Suprapubic skin (tissue), 4 donors: Measurements from ENCODE around the gene IER5. TPM values are rescaled to one million over a fixed set of nuclear protein-coding genes. Genes with fewer than 3 reads are reported as not detected.

Source experiments
- DNase-seq, 2 donors: peaks; one replicate each; pipeline ENCODE4 v3.0.0-alpha.2; 2019; ENCODE audit warnings: low spot score in 2 of 2
- H3K27ac ChIP-seq: fragments of 200-600 bp; sonication (generic); one replicate; pipeline ENCODE4 v1.5.1; 2019
- H3K27me3 ChIP-seq: fragments of 200-600 bp; sonication (generic); one replicate; pipeline ENCODE4 v1.5.1; 2019
- H3K36me3 ChIP-seq: fragments of 200-600 bp; sonication (generic); one replicate; pipeline ENCODE4 v1.5.1; 2019
- H3K4me1 ChIP-seq: fragments of 200-600 bp; sonication (generic); one replicate; pipeline ENCODE4 v1.5.1; 2019
- H3K4me3 ChIP-seq: fragments of 200-600 bp; sonication (generic); one replicate; pipeline ENCODE4 v1.5.1; 2019; ENCODE audit warnings: mild to moderate bottlenecking
- H3K9me3 ChIP-seq: fragments of 200-600 bp; sonication (generic); one replicate; pipeline ENCODE4 v1.5.1; 2019
- EP300 ChIP-seq: sonication (generic); formaldehyde crosslinking; IDR thresholded peaks from one replicate; pipeline ENCODE4 v1.6.1; 2017; ENCODE audit warnings: antibody characterized with exemption
- POLR2A ChIP-seq, 2 donors: fragments of 450-650 bp; IDR thresholded peaks; one replicate each; pipeline ENCODE4 v1.6.1; 2017; ENCODE audit warnings: antibody characterized with exemption in 2 of 2, mild to moderate bottlenecking in 2 of 2, moderate library complexity in 2 of 2
- POLR2AphosphoS5 ChIP-seq, 3 donors: sonication (generic); formaldehyde crosslinking; IDR thresholded peaks; one replicate each; pipeline ENCODE4 v1.6.1; 2017; ENCODE audit warnings: antibody characterized with exemption in 3 of 3
- WGBS: methylation state at CpG from one replicate; pipeline ENCODE4 v1.1.5; 2018; 5-methylcytosine and 5-hydroxymethylcytosine counted together
- total RNA-seq, 4 donors: library from RNA; depleted of rRNA; stranded (reverse); fragments of >200 nt; gene quantifications; one replicate each; pipeline ENCODE4 v1.1.0, GENCODE V29; 2016
- TF ChIP-seq, protein P1 (sequence below), 2 donors: fragments of 200-600 bp in 1 of 2; fragments of 450-650 bp in 1 of 2; sonication (generic) in 1 of 2; IDR thresholded peaks; one replicate each; pipeline ENCODE4 v1.5.1; 2016 to 2019; ENCODE audit warnings: antibody characterized with exemption in 2 of 2, mild to moderate bottlenecking in 1 of 2, moderate library complexity in 1 of 2

IER5 gene
- total RNA-seq, 4 donors from 2014 or later, result 11.3 to 30.4 (median 24.4) TPM

DNA sequence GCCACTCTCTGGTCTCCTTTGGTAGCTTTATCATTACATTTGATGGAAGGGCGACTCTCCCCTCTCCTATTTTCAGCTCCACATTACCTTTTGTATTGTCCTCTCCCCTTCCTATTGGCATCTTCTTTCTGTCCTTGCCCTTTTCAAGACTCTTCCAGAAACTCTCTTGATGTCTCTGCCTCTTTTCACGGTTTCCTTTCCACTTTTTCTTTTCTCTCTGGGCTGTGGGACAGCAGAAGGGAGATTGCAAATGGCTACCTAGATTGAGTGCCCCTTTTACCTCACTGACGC, 17.5 kb downstream of the IER5 start:
- H3K27me3 ChIP-seq, result no peaks in the 10 kb centered on the region
- peaks cover 38% of the 10 kb centered on the region for H3K4me1 ChIP-seq
- 60% methylated on average over 3 of the region's 3 CpGs for WGBS
- H3K4me3 ChIP-seq, result peak overlapping the region; percentile 76
- no peaks in the 10 kb centered on the region for H3K36me3 ChIP-seq
- TF ChIP-seq EP300 (no peak), POLR2A (IDR thresholded peaks at IDR 0.05) (no peak), POLR2AphosphoS5 (IDR thresholded peaks at IDR 0.05) (no peak)
- TF ChIP-seq, protein P1, sequence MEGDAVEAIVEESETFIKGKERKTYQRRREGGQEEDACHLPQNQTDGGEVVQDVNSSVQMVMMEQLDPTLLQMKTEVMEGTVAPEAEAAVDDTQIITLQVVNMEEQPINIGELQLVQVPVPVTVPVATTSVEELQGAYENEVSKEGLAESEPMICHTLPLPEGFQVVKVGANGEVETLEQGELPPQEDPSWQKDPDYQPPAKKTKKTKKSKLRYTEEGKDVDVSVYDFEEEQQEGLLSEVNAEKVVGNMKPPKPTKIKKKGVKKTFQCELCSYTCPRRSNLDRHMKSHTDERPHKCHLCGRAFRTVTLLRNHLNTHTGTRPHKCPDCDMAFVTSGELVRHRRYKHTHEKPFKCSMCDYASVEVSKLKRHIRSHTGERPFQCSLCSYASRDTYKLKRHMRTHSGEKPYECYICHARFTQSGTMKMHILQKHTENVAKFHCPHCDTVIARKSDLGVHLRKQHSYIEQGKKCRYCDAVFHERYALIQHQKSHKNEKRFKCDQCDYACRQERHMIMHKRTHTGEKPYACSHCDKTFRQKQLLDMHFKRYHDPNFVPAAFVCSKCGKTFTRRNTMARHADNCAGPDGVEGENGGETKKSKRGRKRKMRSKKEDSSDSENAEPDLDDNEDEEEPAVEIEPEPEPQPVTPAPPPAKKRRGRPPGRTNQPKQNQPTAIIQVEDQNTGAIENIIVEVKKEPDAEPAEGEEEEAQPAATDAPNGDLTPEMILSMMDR (IDR thresholded peaks at IDR 0.05), result no peak
- no peak for DNase-seq
- no peaks in the 10 kb centered on the region for H3K9me3 ChIP-seq
- H3K27ac ChIP-seq, result peak overlapping the region; percentile 26

DNA sequence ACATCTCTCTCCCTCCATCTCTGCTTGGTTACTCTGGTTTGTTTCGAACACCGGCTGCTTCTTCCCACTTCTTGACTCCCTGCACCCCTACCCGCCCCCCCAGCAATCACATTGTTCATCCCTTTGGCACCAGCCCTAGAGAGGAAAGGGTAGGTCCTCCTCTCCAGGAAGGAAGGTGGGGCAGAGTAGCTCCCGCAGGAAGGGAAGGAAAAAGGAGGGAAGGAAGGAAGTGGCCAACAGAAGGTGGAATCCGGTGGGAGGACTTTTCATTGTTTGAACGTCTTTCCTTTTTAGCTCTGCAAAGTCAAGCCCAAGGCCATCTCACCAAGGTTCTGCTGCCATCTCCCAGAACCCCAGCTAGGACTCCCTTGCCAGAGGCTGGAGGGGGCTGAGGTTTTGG, 18.0 kb downstream of the IER5 start:
- H3K27me3 ChIP-seq, result no peaks in the 10 kb centered on the region
- DNase-seq, result no peak
- H3K4me1 ChIP-seq, result peaks cover 33% of the 10 kb centered on the region
- H3K36me3 ChIP-seq, result no peaks in the 10 kb centered on the region
- no peaks in the 10 kb centered on the region for H3K9me3 ChIP-seq
- WGBS, result 49% methylated on average over 6 of the region's 6 CpGs
- H3K4me3 ChIP-seq, result no peak overlapping the region
- TF ChIP-seq POLR2A (IDR thresholded peaks at IDR 0.05), result no peak
- TF ChIP-seq EP300, result no peak
- TF ChIP-seq POLR2AphosphoS5 (IDR thresholded peaks at IDR 0.05), result no peak
- TF ChIP-seq, protein P1 (IDR thresholded peaks at IDR 0.05), result no peak
- H3K27ac ChIP-seq, result no peak overlapping the region

DNA sequence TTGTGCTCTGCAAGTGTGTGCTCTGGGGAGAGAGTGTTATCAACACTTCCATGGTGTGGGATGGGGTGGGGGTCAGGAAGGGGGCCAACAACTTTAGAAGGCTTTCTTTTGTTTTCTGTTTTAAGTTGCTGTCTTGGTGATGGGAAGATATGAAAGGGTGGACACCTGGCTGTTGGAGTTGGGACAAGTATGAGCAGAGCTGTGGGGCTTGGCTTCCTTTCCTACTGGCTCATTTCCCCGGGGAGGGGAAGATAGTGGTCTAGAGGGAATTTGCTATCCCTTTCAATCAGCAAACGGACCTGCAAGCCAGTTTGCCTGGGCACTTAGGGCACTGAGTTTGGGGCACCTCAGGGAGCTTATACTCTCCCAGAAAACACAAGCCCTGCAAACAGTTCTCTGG, 19.2 kb downstream of the IER5 start:
- no peaks in the 10 kb centered on the region for H3K9me3 ChIP-seq
- no peak for DNase-seq
- 44% methylated on average over 2 of the region's 2 CpGs for WGBS
- H3K36me3 ChIP-seq, result no peaks in the 10 kb centered on the region
- H3K27me3 ChIP-seq, result no peaks in the 10 kb centered on the region
- no peak for TF ChIP-seq POLR2A (IDR thresholded peaks at IDR 0.05)
- TF ChIP-seq EP300, result no peak
- TF ChIP-seq, protein P1 (IDR thresholded peaks at IDR 0.05), result no peak
- TF ChIP-seq POLR2AphosphoS5 (IDR thresholded peaks at IDR 0.05), result no peak
- peaks cover 41% of the 10 kb centered on the region for H3K4me1 ChIP-seq
- no peak overlapping the region for H3K27ac ChIP-seq
- H3K4me3 ChIP-seq, result no peak overlapping the region

DNA sequence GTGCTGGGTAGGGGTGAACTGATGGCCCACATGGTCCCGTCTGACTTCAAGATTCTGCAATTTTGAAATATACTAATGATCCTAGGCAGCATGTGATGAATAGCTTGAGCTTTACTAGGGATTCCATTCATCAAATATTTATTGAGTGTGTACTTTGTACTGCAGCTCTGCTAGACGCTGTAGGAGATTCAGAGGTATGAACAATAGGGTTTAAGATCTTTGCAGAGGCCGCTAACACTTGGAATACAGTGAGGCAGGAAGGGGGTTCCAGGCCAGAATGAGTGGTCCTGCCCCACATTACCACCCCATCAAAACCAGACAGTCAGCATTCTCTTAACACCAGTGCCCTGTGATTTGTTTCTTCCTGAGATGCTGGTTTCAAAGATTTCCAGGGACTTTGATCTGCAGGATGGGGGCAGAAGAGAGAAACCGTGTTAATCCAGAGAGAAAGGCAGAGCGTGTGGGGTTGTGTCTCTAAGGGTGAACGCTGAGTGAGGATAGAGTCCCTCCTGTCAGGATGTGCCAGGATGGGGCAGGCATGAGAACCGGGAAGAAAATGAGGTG, 19.9 kb downstream of the IER5 start:
- WGBS, result 73% methylated on average over 7 of the region's 7 CpGs
- no peaks in the 10 kb centered on the region for H3K36me3 ChIP-seq
- no peak overlapping the region for H3K4me3 ChIP-seq
- H3K27me3 ChIP-seq, result no peaks in the 10 kb centered on the region
- H3K4me1 ChIP-seq, result peaks cover 47% of the 10 kb centered on the region
- no peaks in the 10 kb centered on the region for H3K9me3 ChIP-seq
- no peak overlapping the region for H3K27ac ChIP-seq
- TF ChIP-seq POLR2AphosphoS5 (IDR thresholded peaks at IDR 0.05) (no peak), POLR2A (IDR thresholded peaks at IDR 0.05) (no peak), EP300 (no peak)
- TF ChIP-seq, protein P1 (IDR thresholded peaks at IDR 0.05), result no peak
- DNase-seq, result no peak

DNA sequence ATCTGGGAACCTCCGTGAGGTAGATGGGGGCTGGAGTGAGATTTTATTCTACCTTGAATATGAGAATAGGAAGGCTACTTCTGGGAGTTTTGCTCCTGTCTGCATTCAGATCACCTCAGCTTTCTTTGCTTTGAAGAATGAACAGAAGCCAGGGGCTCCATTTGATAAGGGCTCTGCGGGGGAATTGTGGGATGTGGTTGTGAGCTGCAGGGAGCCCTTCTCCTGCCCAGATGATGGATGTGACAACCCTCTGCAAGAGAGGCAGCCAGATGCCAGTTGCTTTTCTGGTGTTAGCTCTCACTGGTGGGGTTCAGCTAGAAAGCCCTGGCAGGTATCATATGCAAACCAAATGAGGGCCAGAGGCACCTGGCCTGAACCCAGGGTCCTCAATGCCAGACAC, 21.5 kb downstream of the IER5 start:
- Histone ChIP-seq H3K4me1 (peaks cover 40% of the 10 kb centered on the region), H3K4me3 (no peak overlapping the region), H3K36me3 (no peaks in the 10 kb centered on the region), H3K27ac (no peak overlapping the region), H3K9me3 (no peaks in the 10 kb centered on the region), H3K27me3 (no peaks in the 10 kb centered on the region)
- no peak for DNase-seq
- TF ChIP-seq EP300, result no peak
- no peak for TF ChIP-seq POLR2AphosphoS5 (IDR thresholded peaks at IDR 0.05)
- TF ChIP-seq, protein P1 (IDR thresholded peaks at IDR 0.05), result no peak
- no peak for TF ChIP-seq POLR2A (IDR thresholded peaks at IDR 0.05)
- WGBS, result 94% methylated on average over 2 of the region's 2 CpGs
